GM13976 (cell line): ENCODE data around the gene SLC27A5.
"Not testable (repeated sequence)": the region's sequence is repeated elsewhere in the genome, so short reads cannot be mapped to it uniquely, and the experiment has no call there.

Source experiments
- DNase-seq: peaks from one replicate; pipeline ENCODE4 v3.0.0; 2012; ENCODE audit warnings: low spot score
- in situ Hi-C: fragments of 300-500 bp; cut with MboI; formaldehyde crosslinking; loops from one replicate; pipeline ENCODE4 v1.12.0; 2022; ENCODE audit warnings: low sequenced_read_pairs, mixed read lengths, inconsistent platforms; ENCODE audit not compliant: unreplicated experiment
- TF ChIP-seq, protein P1 (sequence below): IDR thresholded peaks from 2 replicates; pipeline ENCODE4 v1.5.1; 2012; ENCODE audit warnings: borderline replicate concordance, mild to moderate bottlenecking; ENCODE audit not compliant: insufficient read depth; ENCODE audit errors: extremely low read depth, missing control alignments, control extremely low read depth

SLC27A5 gene

DNA sequence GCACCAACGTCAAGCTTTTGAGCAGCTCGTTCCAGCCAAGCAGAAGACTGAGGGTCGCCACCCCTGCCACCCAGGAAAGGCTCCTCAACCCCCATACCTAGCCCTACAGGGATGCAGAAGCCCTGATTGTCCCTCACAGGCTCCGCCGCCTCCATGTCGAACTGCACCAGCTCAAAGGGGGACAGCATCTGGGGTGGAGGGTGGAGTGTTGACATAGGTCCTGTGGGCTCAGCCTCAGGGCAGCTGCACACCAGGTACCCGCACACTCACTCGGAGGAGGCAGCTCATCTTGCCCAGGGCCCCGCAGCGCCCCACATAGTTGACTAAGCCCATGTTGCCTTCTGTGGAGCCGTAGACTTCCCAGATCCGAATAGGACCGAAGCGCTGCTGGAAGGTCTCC, 11.6 kb downstream of the SLC27A5 start:
- in situ Hi-C loops = no loop called here
- DNase-seq = no peak
- TF ChIP-seq, protein P1, sequence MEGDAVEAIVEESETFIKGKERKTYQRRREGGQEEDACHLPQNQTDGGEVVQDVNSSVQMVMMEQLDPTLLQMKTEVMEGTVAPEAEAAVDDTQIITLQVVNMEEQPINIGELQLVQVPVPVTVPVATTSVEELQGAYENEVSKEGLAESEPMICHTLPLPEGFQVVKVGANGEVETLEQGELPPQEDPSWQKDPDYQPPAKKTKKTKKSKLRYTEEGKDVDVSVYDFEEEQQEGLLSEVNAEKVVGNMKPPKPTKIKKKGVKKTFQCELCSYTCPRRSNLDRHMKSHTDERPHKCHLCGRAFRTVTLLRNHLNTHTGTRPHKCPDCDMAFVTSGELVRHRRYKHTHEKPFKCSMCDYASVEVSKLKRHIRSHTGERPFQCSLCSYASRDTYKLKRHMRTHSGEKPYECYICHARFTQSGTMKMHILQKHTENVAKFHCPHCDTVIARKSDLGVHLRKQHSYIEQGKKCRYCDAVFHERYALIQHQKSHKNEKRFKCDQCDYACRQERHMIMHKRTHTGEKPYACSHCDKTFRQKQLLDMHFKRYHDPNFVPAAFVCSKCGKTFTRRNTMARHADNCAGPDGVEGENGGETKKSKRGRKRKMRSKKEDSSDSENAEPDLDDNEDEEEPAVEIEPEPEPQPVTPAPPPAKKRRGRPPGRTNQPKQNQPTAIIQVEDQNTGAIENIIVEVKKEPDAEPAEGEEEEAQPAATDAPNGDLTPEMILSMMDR = no peak

DNA sequence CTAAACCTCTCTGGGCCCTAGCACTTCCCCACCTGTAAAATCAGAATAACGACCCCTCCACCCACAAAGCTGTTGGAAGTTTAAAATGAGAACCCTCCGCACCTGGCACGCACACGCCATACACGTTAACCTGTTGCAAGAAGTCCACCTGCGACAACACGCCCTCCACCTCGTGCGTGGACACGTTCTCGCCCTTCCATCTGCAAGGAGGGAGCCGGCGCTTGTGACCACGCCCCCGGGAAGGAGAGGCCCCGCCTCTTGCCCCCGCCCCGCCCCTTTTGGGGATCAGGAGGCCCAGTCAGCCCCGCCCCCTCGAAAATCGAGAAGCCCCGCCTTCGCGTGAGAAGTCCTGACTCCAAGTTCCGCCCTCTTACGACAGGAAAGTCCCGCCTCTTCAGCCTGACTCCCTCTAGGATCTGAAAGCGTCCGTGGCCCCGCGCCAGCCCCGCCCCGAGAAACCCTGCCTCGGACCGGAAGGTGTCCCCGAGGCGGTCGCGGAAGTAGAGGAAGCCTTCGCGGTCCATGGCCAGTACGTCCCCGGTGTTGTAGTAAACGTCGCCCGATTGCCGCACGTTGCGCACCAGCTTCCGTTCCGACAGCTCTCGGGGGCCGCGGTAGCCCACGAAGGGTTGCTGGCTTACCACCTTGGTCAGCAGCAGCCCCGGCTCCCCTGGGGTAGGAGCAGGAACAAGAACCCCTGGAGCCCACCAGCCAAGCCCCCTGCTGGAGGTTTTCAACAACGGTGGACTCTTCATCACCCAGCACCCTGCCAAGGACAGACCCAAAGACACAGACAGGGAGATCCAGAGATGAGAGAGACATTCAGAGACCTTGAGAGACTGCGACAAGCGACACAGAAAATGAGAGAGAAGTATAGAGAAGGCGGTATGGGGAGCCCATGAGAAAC, 12.5 kb downstream of the SLC27A5 start:
- DNase-seq = peak; percentile 100
- TF ChIP-seq, protein P1 = no peak
- in situ Hi-C loops = no loop called here

DNA sequence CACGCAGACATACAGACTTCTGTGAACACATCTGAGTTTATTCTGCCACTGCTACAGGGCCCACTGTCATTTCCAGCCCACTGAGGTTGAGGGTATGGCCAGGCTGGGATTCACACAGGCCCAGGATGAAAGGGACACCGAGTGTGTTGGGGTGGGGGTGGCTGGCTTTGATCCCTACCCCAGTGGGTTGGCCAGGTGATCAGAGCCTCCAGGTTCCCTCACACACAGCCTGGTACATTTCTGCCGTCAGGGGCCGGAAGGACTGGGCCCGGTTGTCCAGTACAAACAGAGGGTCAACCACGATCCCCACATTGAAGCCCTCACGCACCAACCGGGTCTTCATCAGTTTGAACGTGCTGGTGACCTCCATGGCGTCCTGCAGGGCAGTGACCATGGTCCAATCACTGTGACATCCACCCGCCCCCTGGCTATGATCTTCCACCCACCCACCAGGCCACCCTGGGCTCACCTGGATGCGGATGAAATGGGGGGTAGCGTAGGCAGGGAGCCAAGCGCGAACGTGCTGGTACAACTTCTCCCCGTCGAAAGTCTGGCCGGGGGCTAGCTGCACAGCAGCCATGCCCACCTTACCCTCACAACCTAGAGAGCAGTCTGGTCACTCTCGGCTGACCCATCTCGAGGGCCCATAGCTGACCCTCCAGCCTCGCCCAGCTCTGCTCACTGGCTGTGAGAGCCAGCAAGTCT, 13.3 kb downstream of the SLC27A5 start:
- DNase-seq = no peak
- in situ Hi-C loops = no loop called here
- TF ChIP-seq, protein P1 = no peak

DNA sequence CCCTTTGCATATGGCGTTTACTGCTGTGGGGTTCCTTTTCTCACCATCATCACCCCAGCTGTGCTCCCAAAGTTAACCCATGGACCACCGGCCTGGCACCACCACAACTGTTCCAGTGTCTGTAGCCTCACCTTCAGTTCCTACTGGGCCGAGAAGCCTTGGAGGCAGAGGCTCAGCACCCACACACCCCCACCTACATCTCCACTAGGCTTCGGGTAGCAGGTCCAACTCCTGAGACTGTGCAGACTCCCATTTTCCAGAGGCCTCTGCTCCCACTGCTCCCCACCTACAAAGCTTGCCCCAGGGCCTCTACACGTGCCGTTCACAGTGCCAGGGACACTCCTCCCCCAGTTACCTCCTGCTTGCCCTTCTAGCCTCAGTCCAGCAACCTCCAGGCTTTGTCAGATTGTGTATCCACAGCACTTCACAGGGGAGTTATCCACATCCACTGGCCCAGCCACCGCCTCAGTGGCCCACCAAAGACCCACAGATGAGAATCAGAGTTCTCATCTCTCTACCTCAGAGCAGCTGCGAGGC, 14.1 kb downstream of the SLC27A5 start:
- DNase-seq = no peak
- TF ChIP-seq, protein P1 = no peak
- in situ Hi-C loops = no loop called here

DNA sequence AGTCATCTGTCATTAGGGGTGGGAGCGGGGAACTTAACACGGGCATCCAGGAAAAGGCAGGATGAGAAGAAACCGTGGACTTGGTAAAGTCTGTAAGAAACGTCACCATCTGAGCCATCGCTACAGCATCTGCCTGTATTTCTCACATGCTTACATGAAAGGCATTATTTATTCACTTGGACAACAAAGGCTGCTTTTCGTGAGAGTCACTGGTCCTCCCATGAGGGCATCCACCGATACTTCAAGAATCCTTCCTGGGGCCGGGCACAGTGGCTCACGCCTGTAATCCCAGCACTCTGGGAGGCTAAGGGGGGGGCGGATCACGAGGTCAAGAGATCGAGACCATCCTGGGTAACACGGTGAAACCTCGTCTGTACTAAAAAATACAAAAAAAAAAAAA, 19.5 kb downstream of the SLC27A5 start:
- no peak for DNase-seq
- in situ Hi-C loops = no loop called here
- TF ChIP-seq, protein P1 = no peak

DNA sequence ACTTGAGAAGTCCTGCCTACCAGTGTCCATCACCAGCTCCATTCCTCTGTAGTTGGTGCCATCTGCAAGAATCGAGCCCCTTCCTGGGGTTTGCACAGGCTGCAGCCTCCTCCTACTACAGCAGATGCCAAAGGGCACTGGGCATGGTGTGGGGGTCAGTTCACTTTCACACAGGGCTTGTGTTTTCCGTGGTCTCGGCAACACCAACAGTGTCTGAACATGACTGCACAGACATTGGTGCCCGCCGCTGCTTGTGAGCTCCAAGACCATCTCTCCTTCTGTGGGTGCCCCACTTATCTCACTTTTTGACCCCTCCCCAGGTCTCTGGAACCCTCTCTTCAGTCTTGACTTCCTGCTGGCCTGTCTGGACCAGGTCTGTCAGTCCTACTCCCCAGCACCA, 20.4 kb downstream of the SLC27A5 start:
- TF ChIP-seq, protein P1 = no peak
- DNase-seq = no peak
- in situ Hi-C loops = no loop called here

DNA sequence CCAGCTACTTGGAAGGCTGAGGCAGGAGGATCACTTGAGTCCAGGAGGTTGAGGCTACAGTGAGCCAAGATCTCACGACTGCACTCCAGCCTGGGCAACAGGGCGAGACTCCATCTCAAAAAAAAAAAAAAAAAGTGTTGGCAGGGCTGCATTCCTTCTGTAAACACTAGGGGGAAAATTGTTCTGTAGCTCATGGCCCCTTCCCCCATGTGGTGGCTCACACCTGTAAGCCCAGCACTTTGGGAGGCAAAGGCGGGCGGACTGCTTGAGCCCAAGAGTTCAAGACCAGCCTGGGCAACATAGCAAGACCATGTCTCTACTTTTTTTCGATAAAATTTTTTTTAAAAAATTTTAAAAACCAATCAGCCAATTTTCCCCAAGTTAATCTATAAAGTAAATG, 27.4 kb downstream of the SLC27A5 start:
- in situ Hi-C loops, DNase-seq: not testable (repeated sequence)
